LNCAP (cell line): ENCODE measurements around the gene ANKRD30A.

Experiments
- TF ChIP-seq, protein P1 (sequence below): fragments of 450-650 bp; IDR thresholded peaks from 2 replicates; pipeline ENCODE4 v1.5.1; 2017; ENCODE audit warnings: mild to moderate bottlenecking

Gene ANKRD30A

DNA sequence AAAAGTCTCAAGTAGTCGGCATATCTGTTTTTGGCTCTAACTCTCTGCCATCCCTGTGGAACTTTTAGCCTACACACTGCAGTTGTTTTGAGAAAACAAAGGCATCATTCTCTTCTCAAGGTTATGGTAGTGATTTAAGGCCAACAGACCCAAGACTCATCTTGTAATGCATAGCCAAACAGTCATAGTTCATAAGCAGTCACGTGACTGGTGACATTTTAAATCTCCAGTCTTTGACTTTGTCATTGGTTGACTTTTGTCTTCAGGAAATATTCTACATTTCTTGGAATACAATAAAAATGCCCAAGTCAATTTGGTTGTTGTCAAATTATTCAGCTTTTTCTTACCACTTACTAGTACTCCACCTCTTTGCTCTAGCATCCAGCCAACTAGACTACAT, 114.8 kb downstream of the ANKRD30A start:
- TF ChIP-seq, protein P1, sequence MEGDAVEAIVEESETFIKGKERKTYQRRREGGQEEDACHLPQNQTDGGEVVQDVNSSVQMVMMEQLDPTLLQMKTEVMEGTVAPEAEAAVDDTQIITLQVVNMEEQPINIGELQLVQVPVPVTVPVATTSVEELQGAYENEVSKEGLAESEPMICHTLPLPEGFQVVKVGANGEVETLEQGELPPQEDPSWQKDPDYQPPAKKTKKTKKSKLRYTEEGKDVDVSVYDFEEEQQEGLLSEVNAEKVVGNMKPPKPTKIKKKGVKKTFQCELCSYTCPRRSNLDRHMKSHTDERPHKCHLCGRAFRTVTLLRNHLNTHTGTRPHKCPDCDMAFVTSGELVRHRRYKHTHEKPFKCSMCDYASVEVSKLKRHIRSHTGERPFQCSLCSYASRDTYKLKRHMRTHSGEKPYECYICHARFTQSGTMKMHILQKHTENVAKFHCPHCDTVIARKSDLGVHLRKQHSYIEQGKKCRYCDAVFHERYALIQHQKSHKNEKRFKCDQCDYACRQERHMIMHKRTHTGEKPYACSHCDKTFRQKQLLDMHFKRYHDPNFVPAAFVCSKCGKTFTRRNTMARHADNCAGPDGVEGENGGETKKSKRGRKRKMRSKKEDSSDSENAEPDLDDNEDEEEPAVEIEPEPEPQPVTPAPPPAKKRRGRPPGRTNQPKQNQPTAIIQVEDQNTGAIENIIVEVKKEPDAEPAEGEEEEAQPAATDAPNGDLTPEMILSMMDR = no peak

DNA sequence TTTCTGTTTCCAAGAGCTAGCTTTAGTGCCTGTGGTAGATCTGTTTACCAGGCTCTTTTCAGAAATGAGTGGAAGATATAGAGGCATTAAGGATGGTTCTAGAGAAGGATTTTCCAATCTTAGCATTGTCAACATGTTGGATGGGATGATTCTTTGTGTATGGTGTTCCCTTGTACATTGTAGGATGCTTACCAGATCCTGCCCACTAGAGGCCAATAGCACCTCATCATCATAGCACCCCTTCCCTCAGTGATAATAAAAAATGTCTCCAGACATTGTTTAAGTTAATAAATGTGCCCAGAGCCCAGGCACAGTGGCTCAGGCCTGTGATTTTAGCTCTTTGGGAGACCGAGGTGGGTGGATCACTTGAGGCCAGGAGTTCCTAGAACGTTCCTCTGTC, 121.2 kb downstream of the ANKRD30A start:
- TF ChIP-seq, protein P1 = no peak

DNA sequence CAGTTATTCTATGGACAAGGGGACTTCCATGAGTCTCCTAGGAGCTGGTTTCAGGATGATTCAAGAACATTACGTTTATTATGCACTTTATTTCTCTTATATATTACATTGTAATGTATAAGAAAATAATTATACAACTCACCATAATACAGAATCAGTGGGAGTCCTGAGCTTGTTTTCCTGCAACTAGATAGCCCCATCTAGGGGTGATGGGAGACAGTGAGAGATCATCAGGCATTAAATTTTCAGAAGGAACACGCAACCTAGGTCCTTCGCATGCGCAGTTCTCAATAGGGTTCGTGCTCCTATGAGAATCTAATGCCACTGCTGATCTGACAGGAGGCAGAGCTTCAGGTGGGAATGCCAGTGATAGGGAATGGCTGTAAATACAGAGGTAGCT, 137.9 kb downstream of the ANKRD30A start:
- TF ChIP-seq, protein P1 = peak; percentile 63

DNA sequence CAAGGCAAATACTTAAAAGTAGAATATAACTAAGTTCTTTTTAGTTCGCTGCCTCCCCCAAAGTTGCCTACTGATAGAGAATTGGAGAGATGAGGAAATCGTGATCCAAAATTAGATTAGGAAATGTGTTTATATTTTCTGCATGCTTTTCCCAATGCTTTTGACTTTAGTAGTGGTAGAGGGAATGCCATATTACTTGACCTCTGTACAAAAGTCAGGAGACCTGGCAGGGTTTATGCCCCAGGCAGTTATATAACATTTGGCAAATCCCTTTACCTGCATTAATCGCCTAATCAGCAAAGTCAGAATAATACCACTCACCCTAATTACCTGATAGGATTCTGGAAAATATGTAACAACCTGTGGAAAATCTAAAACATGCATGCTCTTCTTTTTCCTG, 142.9 kb downstream of the ANKRD30A start:
- TF ChIP-seq, protein P1 = no peak

GRCh38 chr10:37269554-37270256, 144.3 kb downstream of the ANKRD30A start:
- TF ChIP-seq, protein P1 = no peak

- TF ChIP-seq, protein P1 = no peak
These were observed 149.9 kb downstream of the ANKRD30A start for GRCh38 chr10:37275216-37275777.

GRCh38 chr10:37285063-37285462, 159.7 kb downstream of the ANKRD30A start:
- TF ChIP-seq, protein P1 = no peak
